ENCODE results near the gene MGP. TPM values are rescaled to one million over a fixed set of nuclear protein-coding genes. Genes with fewer than 3 reads are reported as not detected.

The MGP gene
- total RNA-seq, 1 donor from 2014 or later, result not detected

Other genes starting within 250 kb of the MGP start
- gene GUCY2C, start 189.3 kb downstream of the MGP start, total RNA-seq, result not detected in 2 replicates
- gene WBP11, start 82.4 kb downstream of the MGP start, total RNA-seq, result 128 and 142 TPM in 2 replicates
- 2.1 and 2.2 TPM in 2 replicates for gene C12orf60, start 82.2 kb downstream of the MGP start, total RNA-seq
- gene SMCO3, start 71.7 kb downstream of the MGP start, total RNA-seq, result not detected in 2 replicates
- not detected in 2 replicates for gene ART4, start 42.3 kb downstream of the MGP start, total RNA-seq
- gene ERP27, start 52.7 kb upstream of the MGP start, total RNA-seq, result 2.2 and 2.3 TPM in 2 replicates
- gene ARHGDIB, start 75.7 kb upstream of the MGP start, total RNA-seq, result 494 and 511 TPM in 2 replicates
- not detected in 2 replicates for gene PDE6H, start 87.2 kb upstream of the MGP start, total RNA-seq